Small intestine (tissue), 16 donors: ENCODE data around the gene KLRC4. TPM values are rescaled to one million over a fixed set of nuclear protein-coding genes. Genes with fewer than 3 reads are reported as not detected.
"Not testable (repeated sequence)": the region's sequence is repeated elsewhere in the genome, so short reads cannot be mapped to it uniquely, and the experiment has no call there.

Source experiments
- DNase-seq, 2 donors: peaks; one replicate each; pipeline versions ENCODE4 v3.0.0 to v3.0.0-alpha.2; 2013
- FAIRE-seq: peaks from 2 replicates; lab custom pipeline; 2012; peaks lifted over from hg19 to GRCh38; lab: Jason Lieb, UNC
- H3K27ac ChIP-seq, 3 donors: one replicate each; pipeline ENCODE4 v1.5.1; 2013; ENCODE audit warnings: low read length in 2 of 3, mild to moderate bottlenecking in 2 of 3, control low read depth in 1 of 3, inconsistent platforms in 1 of 3, low read depth in 1 of 3, moderate library complexity in 1 of 3
- H3K27me3 ChIP-seq, 3 donors: one replicate each; pipeline ENCODE4 v1.6.1; 2013; ENCODE audit warnings: low read length in 3 of 3, inconsistent platforms in 1 of 3; ENCODE audit not compliant: control insufficient read depth in 3 of 3, insufficient read depth in 3 of 3
- H3K36me3 ChIP-seq, 3 donors: one replicate each; pipeline ENCODE4 v1.6.1; 2013; ENCODE audit warnings: low read length in 3 of 3, inconsistent platforms in 1 of 3, low read depth in 1 of 3, mild to moderate bottlenecking in 1 of 3, moderate library complexity in 1 of 3; ENCODE audit not compliant: control insufficient read depth in 3 of 3, insufficient read depth in 2 of 3
- H3K4me1 ChIP-seq, 3 donors: one replicate each; pipeline ENCODE4 v1.6.1; 2013; ENCODE audit warnings: low read length in 2 of 3, inconsistent platforms in 1 of 3, low read depth in 1 of 3, mild to moderate bottlenecking in 1 of 3, moderate library complexity in 1 of 3; ENCODE audit not compliant: control insufficient read depth in 3 of 3, insufficient read depth in 2 of 3
- H3K4me3 ChIP-seq, 3 donors: one replicate each; pipeline ENCODE4 v1.5.1; 2013; ENCODE audit warnings: low read length in 3 of 3, control low read depth in 1 of 3, inconsistent platforms in 1 of 3, low read depth in 1 of 3, mild to moderate bottlenecking in 1 of 3, moderate library complexity in 1 of 3
- H3K9me3 ChIP-seq, 2 donors: one replicate each; pipeline ENCODE4 v1.6.1; 2013; ENCODE audit warnings: low read depth in 1 of 2, low read length in 1 of 2; ENCODE audit not compliant: control insufficient read depth in 2 of 2, insufficient read depth in 1 of 2
- WGBS, 3 donors: extraction: QIAGEN DNeasy Blood & Tissue Kit; methylation state at CpG; one replicate each; pipeline ENCODE4 v1.1.7; 2013; 5-methylcytosine and 5-hydroxymethylcytosine counted together
- long read RNA-seq, 10 donors: transcript quantifications; one replicate each; lab custom pipeline, GENCODE V29; 2026
- polyA plus RNA-seq, 4 donors: library from polyadenylated mRNA; stranded (reverse) in 3 of 4; unstranded in 1 of 4; fragments of 200-250 nt in 3 of 4; fragments of 120-200 nt in 1 of 4; gene quantifications; one replicate each; pipeline versions ENCODE4 v1.2.1 to v1.2.3, GENCODE V29; 2013
- donor health status: healthy with polysubstance abuse.
- donor health status: control.
- donor health status: control.
- donor health status: Bipolar disorder and iron deficiency.
- donor health status: healthy.

KLRC4 gene
- polyA plus RNA-seq, result under 1 TPM in 2 of 4 donors, not detected in 2; 0.06 to 0.66 TPM
- long read RNA-seq, donor 1, partial matches to known transcripts, result 0 of 1 reads
- long read RNA-seq, donor 1, other reads (novel, unspliced or antisense), result 0 of 1 reads
- long read RNA-seq, donor 2, result 0 reads
- long read RNA-seq, donor 3, result 0 reads
- long read RNA-seq, donor 4, result 0 reads
- long read RNA-seq, donor 5, result 0 reads
- long read RNA-seq, donor 6, result 0 reads
- long read RNA-seq, donor 7, result 0 reads
- long read RNA-seq, donor 8, result 0 reads
- long read RNA-seq, donor 9, result 0 reads
- long read RNA-seq, donor 10, result 0 reads

DNA sequence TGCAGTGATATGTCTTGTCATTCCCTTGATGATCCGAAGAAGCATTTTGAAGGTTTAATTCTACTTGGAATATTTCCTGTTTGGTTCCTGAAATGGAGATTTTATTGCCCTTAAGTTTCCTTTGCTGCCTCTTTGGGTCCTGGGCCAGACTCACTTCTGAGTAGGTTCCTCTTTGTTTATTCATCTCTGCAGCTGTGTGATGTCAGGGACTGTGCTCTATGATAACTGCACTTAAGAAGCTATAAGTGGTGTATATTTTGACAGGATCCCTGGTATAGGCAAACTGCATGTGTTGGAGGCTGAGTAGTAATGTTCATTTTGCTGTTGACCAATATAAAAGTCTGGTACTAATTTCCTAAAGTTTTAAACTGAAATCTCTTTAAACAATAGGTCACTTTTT lies at the start of gene KLRC4:
TSS of gene KLRC4 (minus strand) at position 366 of the 400 bp plus-strand sequence. CDS start at position 184, 182 bp downstream.
- 10 to 51% (median 25%) methylated on average over 1 of the region's 1 CpG for WGBS, 3 donors
- DNase-seq (peak in 1 of 2 donors; percentile 9), FAIRE-seq (no peak)
- Histone ChIP-seq H3K36me3 (peaks cover 0 to 2% (median 0%) of the 10 kb centered on the region in 3 donors), H3K9me3 (no peaks in the 10 kb centered on the region), H3K27ac (no peak within 1 kb of the TSS), H3K4me3 (no peak within 1 kb of the TSS), H3K4me1 (no peaks in the 10 kb centered on the region), H3K27me3 (no peaks in the 10 kb centered on the region)

- no peak overlapping the region for H3K27ac ChIP-seq
- 88 to 98% (median 94%) methylated on average over 3 of the region's 3 CpGs for WGBS, 3 donors
These were observed 48.2 kb upstream of the KLRC4 start for GRCh38 chr12:10457760-10458159.

GRCh38 chr12:10456856-10457255 lies 47.3 kb upstream of the KLRC4 start:
- no peak for DNase-seq
- Histone ChIP-seq H3K36me3 (no peaks in the 10 kb centered on the region), H3K27ac (no peak overlapping the region), H3K9me3 (peaks cover 0 to 13% of the 10 kb centered on the region in 2 donors), H3K27me3 (no peaks in the 10 kb centered on the region), H3K4me1 (no peaks in the 10 kb centered on the region), H3K4me3 (no peak overlapping the region)
- WGBS, 3 donors, result 85 to 93% (median 91%) methylated on average over 2 of the region's 2 CpGs
- FAIRE-seq, result no peak

More at GRCh38 chr12:10457760-10458159, 48.2 kb upstream of the KLRC4 start:
- H3K4me3 ChIP-seq, result no peak overlapping the region
- H3K36me3 ChIP-seq, result no peaks in the 10 kb centered on the region
- peaks cover 0 to 13% of the 10 kb centered on the region in 2 donors for H3K9me3 ChIP-seq
- no peak for DNase-seq
- H3K4me1 ChIP-seq, result no peaks in the 10 kb centered on the region
- FAIRE-seq, result no peak
- no peaks in the 10 kb centered on the region for H3K27me3 ChIP-seq

GRCh38 chr12:10455766-10456165 lies 46.2 kb upstream of the KLRC4 start:
- Histone ChIP-seq H3K36me3 (no peaks in the 10 kb centered on the region), H3K27ac (no peak overlapping the region), H3K27me3 (no peaks in the 10 kb centered on the region), H3K4me3 (no peak overlapping the region), H3K4me1 (no peaks in the 10 kb centered on the region), H3K9me3 (peaks cover 0 to 13% of the 10 kb centered on the region in 2 donors)
- FAIRE-seq (peak; percentile 59), DNase-seq (no peak)
- WGBS, 3 donors, result 75 to 84% (median 80%) methylated on average over 1 of the region's 1 CpG

GRCh38 chr12:10454531-10454930 lies 45.0 kb upstream of the KLRC4 start:
- FAIRE-seq, result no peak

DNA sequence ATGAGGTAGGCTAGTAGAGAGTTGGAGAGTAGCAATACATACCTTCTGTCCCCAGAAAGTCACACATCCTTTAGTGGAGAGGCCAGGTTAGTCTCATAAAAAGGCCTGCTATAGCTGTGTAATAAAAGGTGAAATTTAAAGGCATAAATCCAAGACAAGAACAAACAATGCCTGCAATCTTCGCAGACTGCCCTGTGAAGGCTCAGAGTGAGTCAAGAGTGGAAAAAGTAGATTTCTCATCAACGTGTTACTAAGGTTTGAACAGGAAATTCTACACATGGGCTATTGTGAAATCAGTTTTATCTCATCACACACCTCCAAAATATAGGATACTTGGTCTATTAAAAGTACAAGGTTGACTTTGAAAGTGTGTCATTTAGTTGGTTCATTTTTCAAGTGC lies 43.6 kb upstream of the KLRC4 start, which contains the start of gene KLRC1:
TSS of gene KLRC1 (minus strand) at position 222 of the 400 bp plus-strand sequence. CDS start 2,221 bp downstream, outside the sequence.
- Histone ChIP-seq H3K4me3 (no peak within 1 kb of the TSS), H3K4me1 (no peaks in the 10 kb centered on the region), H3K27ac (no peak within 1 kb of the TSS), H3K27me3 (no peaks in the 10 kb centered on the region), H3K36me3 (no peaks in the 10 kb centered on the region), H3K9me3 (peaks cover 0 to 13% of the 10 kb centered on the region in 2 donors)
- DNase-seq (no peak), FAIRE-seq (no peak)
- WGBS, 3 donors, result 24 to 45% (median 28%) methylated on average over 2 of the region's 2 CpGs

More at GRCh38 chr12:10454531-10454930, 45.0 kb upstream of the KLRC4 start:
- H3K27me3 ChIP-seq, result no peaks in the 10 kb centered on the region
- peaks cover 0 to 13% of the 10 kb centered on the region in 2 donors for H3K9me3 ChIP-seq
- H3K4me3 ChIP-seq, result no peak overlapping the region
- DNase-seq, result no peak
- H3K36me3 ChIP-seq, result no peaks in the 10 kb centered on the region
- 29 to 63% (median 29%) methylated on average over 1 of the region's 1 CpG for WGBS, 3 donors
- H3K27ac ChIP-seq, result no peak overlapping the region
- no peaks in the 10 kb centered on the region for H3K4me1 ChIP-seq

GRCh38 chr12:10448236-10448635 lies 38.7 kb upstream of the KLRC4 start:
- Histone ChIP-seq H3K27me3 (no peaks in the 10 kb centered on the region), H3K4me3 (no peak overlapping the region), H3K36me3 (no peaks in the 10 kb centered on the region), H3K4me1 (no peaks in the 10 kb centered on the region), H3K27ac (no peak overlapping the region), H3K9me3 (no peaks in the 10 kb centered on the region)
- DNase-seq, result no peak
- FAIRE-seq, result no peak
- WGBS, 3 donors, result 88 to 95% (median 91%) methylated on average over 4 of the region's 4 CpGs

GRCh38 chr12:10446052-10446451 lies 36.5 kb upstream of the KLRC4 start:
- H3K4me1 ChIP-seq, DNase-seq, H3K4me3 ChIP-seq, H3K9me3 ChIP-seq, FAIRE-seq, H3K36me3 ChIP-seq, H3K27me3 ChIP-seq, H3K27ac ChIP-seq: not testable (repeated sequence)
- WGBS, 3 donors, result 64 to 86% (median 70%) methylated on average over 5 of the region's 5 CpGs
